Epithelial cell of proximal tubule (primary cell): Measurements from ENCODE around the gene CLRN3. TPM values are rescaled to one million over a fixed set of nuclear protein-coding genes. Genes with fewer than 3 reads are reported as not detected.

Experiments
- DNase-seq: peaks from one replicate; pipeline ENCODE4 v3.0.0-alpha.2; 2011; ENCODE audit warnings: low read depth
- H3K4me3 ChIP-seq: 2 replicates; pipeline ENCODE4 v1.5.1; 2011; ENCODE audit warnings: low read depth, mild to moderate bottlenecking, low read length
- total RNA-seq: library from RNA; depleted of rRNA; stranded (reverse); fragments of >200 nt; gene quantifications from 2 replicates; pipeline ENCODE4 v1.2.3, GENCODE V29; 2015
- TF ChIP-seq, protein P1 (sequence below): conservative IDR thresholded peaks from 2 replicates; pipeline ENCODE4 v1.5.1; 2012; ENCODE audit warnings: low read depth, mild to moderate bottlenecking, low read length

Gene CLRN3
- total RNA-seq, 1 donor from 2014 or later, result not detected

GRCh38 chr10:127919418-127920271 is 26.9 kb upstream of the CLRN3 start:
- TF ChIP-seq, protein P1, sequence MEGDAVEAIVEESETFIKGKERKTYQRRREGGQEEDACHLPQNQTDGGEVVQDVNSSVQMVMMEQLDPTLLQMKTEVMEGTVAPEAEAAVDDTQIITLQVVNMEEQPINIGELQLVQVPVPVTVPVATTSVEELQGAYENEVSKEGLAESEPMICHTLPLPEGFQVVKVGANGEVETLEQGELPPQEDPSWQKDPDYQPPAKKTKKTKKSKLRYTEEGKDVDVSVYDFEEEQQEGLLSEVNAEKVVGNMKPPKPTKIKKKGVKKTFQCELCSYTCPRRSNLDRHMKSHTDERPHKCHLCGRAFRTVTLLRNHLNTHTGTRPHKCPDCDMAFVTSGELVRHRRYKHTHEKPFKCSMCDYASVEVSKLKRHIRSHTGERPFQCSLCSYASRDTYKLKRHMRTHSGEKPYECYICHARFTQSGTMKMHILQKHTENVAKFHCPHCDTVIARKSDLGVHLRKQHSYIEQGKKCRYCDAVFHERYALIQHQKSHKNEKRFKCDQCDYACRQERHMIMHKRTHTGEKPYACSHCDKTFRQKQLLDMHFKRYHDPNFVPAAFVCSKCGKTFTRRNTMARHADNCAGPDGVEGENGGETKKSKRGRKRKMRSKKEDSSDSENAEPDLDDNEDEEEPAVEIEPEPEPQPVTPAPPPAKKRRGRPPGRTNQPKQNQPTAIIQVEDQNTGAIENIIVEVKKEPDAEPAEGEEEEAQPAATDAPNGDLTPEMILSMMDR, result peak; percentile 45
- DNase-seq, result no peak
- H3K4me3 ChIP-seq, result no peak overlapping the region

DNA sequence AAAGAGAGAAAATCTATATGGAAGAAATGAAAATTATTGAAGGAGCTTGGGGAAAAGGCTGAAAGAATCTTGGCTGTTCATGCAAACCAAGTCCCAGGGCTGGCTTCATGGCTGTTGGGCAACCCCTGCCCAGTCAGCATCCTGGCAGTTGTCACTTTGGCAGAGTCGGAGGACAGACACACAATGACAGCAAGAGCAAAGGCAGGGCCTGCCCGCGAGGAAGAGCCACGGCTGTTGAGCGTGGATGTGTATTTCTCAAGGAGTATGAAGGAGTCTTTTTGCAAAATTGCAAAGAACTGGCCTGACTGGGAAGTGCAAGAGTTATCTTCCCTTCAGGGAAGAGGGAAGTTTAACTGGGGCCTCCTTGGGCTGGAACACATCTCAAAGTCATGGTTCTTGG is 25.8 kb upstream of the CLRN3 start:
- TF ChIP-seq, protein P1, result no peak
- DNase-seq, result no peak

DNA sequence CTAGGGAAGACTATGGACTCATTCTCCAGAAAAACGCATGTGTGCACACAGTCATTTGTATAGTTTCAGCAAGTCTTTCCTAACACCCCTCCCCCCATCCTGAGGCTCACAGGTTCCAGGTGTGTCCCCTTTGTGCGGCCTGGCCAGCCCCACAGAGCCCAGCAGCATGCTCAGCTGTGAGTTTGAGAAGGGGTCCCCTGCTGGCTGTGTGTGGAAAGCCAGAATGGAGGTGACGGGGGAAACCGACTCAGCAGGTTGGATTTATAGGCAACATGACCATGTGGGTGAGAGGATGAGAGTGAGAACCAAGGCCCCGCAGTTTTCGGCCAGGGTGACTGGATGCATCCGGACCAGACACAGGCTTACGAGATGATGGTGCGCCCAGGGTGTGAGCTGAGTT is 24.1 kb upstream of the CLRN3 start:
- no peak overlapping the region for H3K4me3 ChIP-seq
- DNase-seq, result no peak
- TF ChIP-seq, protein P1, result no peak

More for the DNA sequence above, 25.8 kb upstream of the CLRN3 start:
- no peak overlapping the region for H3K4me3 ChIP-seq

- no peak overlapping the region for H3K4me3 ChIP-seq
- TF ChIP-seq, protein P1, result no peak
- no peak for DNase-seq
Observed at GRCh38 chr10:127915324-127915723, 22.6 kb upstream of the CLRN3 start.

DNA sequence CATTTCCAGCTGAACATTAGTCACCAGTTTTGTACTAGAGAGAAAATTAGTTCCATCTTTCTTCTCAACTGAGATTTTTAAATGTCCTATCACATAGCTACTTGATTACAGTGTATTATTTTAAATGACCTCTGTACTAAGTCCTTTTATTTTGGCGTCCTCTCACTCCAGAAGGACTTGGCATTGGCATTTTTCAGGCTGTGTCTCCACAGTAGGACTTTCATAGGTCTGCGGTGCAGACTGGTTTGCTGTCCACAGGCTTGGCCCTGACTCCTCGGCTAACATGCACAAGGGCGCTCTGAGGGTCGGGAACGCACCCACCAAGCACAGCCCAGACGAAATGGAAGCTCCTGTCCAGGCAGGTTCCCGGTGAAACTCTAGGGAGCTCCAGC is 20.6 kb upstream of the CLRN3 start:
- H3K4me3 ChIP-seq, result no peak overlapping the region
- DNase-seq, result no peak
- TF ChIP-seq, protein P1, result no peak

DNA sequence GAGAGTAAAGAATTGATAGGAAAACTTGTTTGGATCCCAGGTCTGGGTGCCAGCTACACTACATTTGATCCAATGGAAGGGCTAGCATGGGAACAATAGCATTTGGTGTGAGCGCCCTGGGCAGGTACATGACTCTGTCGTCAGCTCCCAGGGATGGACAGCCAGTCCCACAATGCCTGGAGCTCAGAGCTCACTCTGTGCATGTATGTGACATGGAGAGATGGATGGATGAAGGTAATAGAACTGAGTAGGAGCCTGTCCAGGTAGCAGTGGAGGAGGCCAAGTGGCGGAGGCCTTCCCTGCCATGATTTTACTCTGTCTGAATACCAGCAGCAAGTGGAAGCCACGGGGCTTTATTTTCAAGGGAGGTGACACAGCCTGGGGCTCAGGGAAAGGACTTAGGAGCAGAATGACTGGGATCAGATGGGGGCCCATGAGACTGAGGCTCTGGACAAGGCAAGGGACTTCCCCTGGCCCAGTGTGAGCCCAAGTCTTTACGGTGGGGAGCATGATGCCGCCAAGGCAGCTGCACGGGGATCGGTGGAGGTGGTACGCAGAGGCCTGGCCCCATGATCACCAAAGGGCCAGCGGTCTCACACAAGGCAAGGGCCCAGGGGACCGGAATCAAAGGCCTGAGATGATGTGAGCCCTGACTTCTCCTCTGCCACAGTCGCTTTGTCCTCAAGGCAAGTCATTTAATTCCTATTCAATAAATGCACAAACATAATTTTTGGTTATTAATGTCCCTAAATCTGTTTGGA is 20.0 kb upstream of the CLRN3 start:
- no peak overlapping the region for H3K4me3 ChIP-seq
- no peak for DNase-seq
- TF ChIP-seq, protein P1, result no peak
